ENCODE measurements around the gene PEAK1. TPM values are rescaled to one million over a fixed set of nuclear protein-coding genes. Genes with fewer than 3 reads are reported as not detected.

PEAK1 gene
- polyA plus RNA-seq, 1 donor (not counting 4 experiments of a cell fraction or from before 2014, with no cell fraction given): 5.9 TPM

- Histone ChIP-seq H3K4me2 (ENCODE audit: control insufficient read depth, extremely low read depth, insufficient read depth, low read depth, low read length) (no peak overlapping the region), H3K27me3 (ENCODE audit: control insufficient read depth, extremely low read depth, insufficient read depth, low read length) (no peaks in the 10 kb centered on the region), H3K9me1 (ENCODE audit: control insufficient read depth, extremely low read depth, insufficient read depth, low read length) (no peaks in the 10 kb centered on the region), H3K79me2 (ENCODE audit: control insufficient read depth, insufficient read depth, low read length) (peaks cover 67% of the 10 kb centered on the region), H2AFZ (ENCODE audit: control insufficient read depth, low read length) (no peak overlapping the region), H3K4me3 (ENCODE audit: control insufficient read depth in 2 of 3, extremely low read depth in 1 of 3, insufficient read depth in 2 of 3, low read depth in 1 of 3, low read length in 3 of 3) (no peak overlapping the region), H3K9me3 (ENCODE audit: control insufficient read depth, low read depth, low read length) (no peaks in the 10 kb centered on the region), H3K9ac (ENCODE audit: control insufficient read depth, extremely low read depth, insufficient read depth, low read length) (no peak overlapping the region), H3K27ac (ENCODE audit: control insufficient read depth, insufficient read depth, low read length) (no peak overlapping the region), H4K20me1 (ENCODE audit: control insufficient read depth, extremely low read depth, insufficient read depth, low read length) (no peaks in the 10 kb centered on the region), H3K4me1 (ENCODE audit: control insufficient read depth, extremely low read depth, insufficient read depth, low read length) (peaks cover 5% of the 10 kb centered on the region), H3K36me3 (ENCODE audit: control insufficient read depth in 2 of 2, extremely low read depth in 1 of 2, insufficient read depth in 2 of 2, low read length in 2 of 2) (no peaks in the 10 kb centered on the region)
- FAIRE-seq: no peak
- dilution Hi-C loops (cut with MboI; ENCODE audit: extremely low pct_ligation_motif_present, low sequenced_read_pairs): no loop called here
- no peak for DNase-seq (ENCODE audit: low read depth, low spot score)
- TF ChIP-seq CTCF (optimal IDR thresholded peaks at IDR 0.05 in 1 of 3, IDR thresholded peaks at IDR 0.05 in 1 of 3, conservative IDR thresholded peaks at IDR 0.05 in 1 of 3; ENCODE audit: extremely low read depth in 1 of 3, insufficient read depth in 2 of 3, low read length in 3 of 3): no peak
- TF ChIP-seq EZH2 (IDR thresholded peaks at IDR 0.05; ENCODE audit: low read length): no peak
These were observed 6.5 kb upstream of the PEAK1 start for GRCh38 chr15:77426377-77426776.

- no peak overlapping the region for H3K4me2 ChIP-seq (ENCODE audit: control insufficient read depth, extremely low read depth, insufficient read depth, low read depth, low read length)
- no peaks in the 10 kb centered on the region for H3K27me3 ChIP-seq (ENCODE audit: control insufficient read depth, extremely low read depth, insufficient read depth, low read length)
- H3K9me1 ChIP-seq (ENCODE audit: control insufficient read depth, extremely low read depth, insufficient read depth, low read length): no peaks in the 10 kb centered on the region
- no peak overlapping the region for H2AFZ ChIP-seq (ENCODE audit: control insufficient read depth, low read length)
- H3K79me2 ChIP-seq (ENCODE audit: control insufficient read depth, insufficient read depth, low read length): peaks cover 70% of the 10 kb centered on the region
- peaks cover 5% of the 10 kb centered on the region for H3K4me1 ChIP-seq (ENCODE audit: control insufficient read depth, extremely low read depth, insufficient read depth, low read length)
- H3K27ac ChIP-seq (ENCODE audit: control insufficient read depth, insufficient read depth, low read length): no peak overlapping the region
- no peak overlapping the region for H3K9ac ChIP-seq (ENCODE audit: control insufficient read depth, extremely low read depth, insufficient read depth, low read length)
- dilution Hi-C loops (cut with MboI; ENCODE audit: extremely low pct_ligation_motif_present, low sequenced_read_pairs): no loop called here
- TF ChIP-seq EZH2 (IDR thresholded peaks at IDR 0.05; ENCODE audit: low read length) (no peak), CTCF (optimal IDR thresholded peaks at IDR 0.05 in 1 of 3, IDR thresholded peaks at IDR 0.05 in 1 of 3, conservative IDR thresholded peaks at IDR 0.05 in 1 of 3; ENCODE audit: extremely low read depth in 1 of 3, insufficient read depth in 2 of 3, low read length in 3 of 3) (no peak)
- no peaks in the 10 kb centered on the region for H4K20me1 ChIP-seq (ENCODE audit: control insufficient read depth, extremely low read depth, insufficient read depth, low read length)
- H3K4me3 ChIP-seq (ENCODE audit: control insufficient read depth in 2 of 3, extremely low read depth in 1 of 3, insufficient read depth in 2 of 3, low read depth in 1 of 3, low read length in 3 of 3): no peak overlapping the region
- DNase-seq (ENCODE audit: low read depth, low spot score) (no peak), FAIRE-seq (no peak)
- H3K9me3 ChIP-seq (ENCODE audit: control insufficient read depth, low read depth, low read length): no peaks in the 10 kb centered on the region
- H3K36me3 ChIP-seq (ENCODE audit: control insufficient read depth in 2 of 2, extremely low read depth in 1 of 2, insufficient read depth in 2 of 2, low read length in 2 of 2): no peaks in the 10 kb centered on the region
These were observed 5.2 kb upstream of the PEAK1 start for GRCh38 chr15:77425104-77425503.

Measured in keratinocyte (primary cell).